Measurements from ENCODE around the gene ITPR2.

ITPR2 gene

GRCh38 chr12:26711072-26711471, 121.9 kb downstream of the ITPR2 start:
- H3K27me3 ChIP-seq (ENCODE audit: insufficient read depth, low read length), result no peaks in the 10 kb centered on the region
- H3K9ac ChIP-seq (ENCODE audit: low read length), result no peak overlapping the region
- no peak overlapping the region for H3K14ac ChIP-seq (ENCODE audit: low read length)
- no peak overlapping the region for H3K23ac ChIP-seq (ENCODE audit: low read length)
- H2BK12ac ChIP-seq (ENCODE audit: low read length), result no peak overlapping the region
- no peak overlapping the region for H4K91ac ChIP-seq (ENCODE audit: low read depth, low read length)
- H2AFZ ChIP-seq (ENCODE audit: insufficient read depth, low read length, poor library complexity), result no peak overlapping the region
- H3K18ac ChIP-seq (ENCODE audit: low read length), result no peak overlapping the region
- peaks cover 2% of the 10 kb centered on the region in 2 experiments for H3K36me3 ChIP-seq (ENCODE audit: control insufficient read depth in 1 of 2, insufficient read depth in 2 of 2, low read length in 2 of 2)
- H3K4me1 ChIP-seq (ENCODE audit: control insufficient read depth in 1 of 2, insufficient read depth in 2 of 2, low read length in 2 of 2), result no peaks in the 10 kb centered on the region
- no peak overlapping the region for H4K8ac ChIP-seq (ENCODE audit: low read depth, low read length)
- H2AK5ac ChIP-seq (ENCODE audit: low read length), result no peak overlapping the region
- no peaks in the 10 kb centered on the region for H3K9me3 ChIP-seq (ENCODE audit: insufficient read depth, low read depth, low read length)
- H3K79me1 ChIP-seq (ENCODE audit: low read length), result no peaks in the 10 kb centered on the region
- no peak overlapping the region for H2BK120ac ChIP-seq (ENCODE audit: insufficient read depth, low read length, poor library complexity)
- WGBS (ENCODE audit: extremely low coverage, insufficient coverage, insufficient read length), result no CpG with 5 or more reads among the region's 5 CpGs
- H3K27ac ChIP-seq (ENCODE audit: low read depth, low read length), result no peak overlapping the region
- H4K12ac ChIP-seq (ENCODE audit: low read depth, low read length), result no peak overlapping the region
- no peak overlapping the region for H3K4me2 ChIP-seq (ENCODE audit: low read length)
- no peak overlapping the region for H3K4me3 ChIP-seq (ENCODE audit: low read depth, low read length)
- H2BK5ac ChIP-seq (ENCODE audit: low read depth, low read length, poor library complexity), result no peak overlapping the region
- no peak for DNase-seq
- no peaks in the 10 kb centered on the region for H3K79me2 ChIP-seq (ENCODE audit: control insufficient read depth, insufficient read depth, low read length, poor library complexity)
- no peak overlapping the region for H3K4ac ChIP-seq (ENCODE audit: low read depth, low read length)

GRCh38 chr12:26705851-26706250, 127.1 kb downstream of the ITPR2 start:
- Histone ChIP-seq H3K18ac (ENCODE audit: low read length) (no peak overlapping the region), H3K27ac (ENCODE audit: low read depth, low read length) (no peak overlapping the region), H2BK12ac (ENCODE audit: low read length) (no peak overlapping the region), H3K79me1 (ENCODE audit: low read length) (no peaks in the 10 kb centered on the region), H3K4me2 (ENCODE audit: low read length) (no peak overlapping the region), H3K14ac (ENCODE audit: low read length) (no peak overlapping the region), H4K8ac (ENCODE audit: low read depth, low read length) (no peak overlapping the region), H3K9ac (ENCODE audit: low read length) (no peak overlapping the region), H3K4ac (ENCODE audit: low read depth, low read length) (no peak overlapping the region), H3K4me1 (ENCODE audit: control insufficient read depth in 1 of 2, insufficient read depth in 2 of 2, low read length in 2 of 2) (no peaks in the 10 kb centered on the region), H2AK5ac (ENCODE audit: low read length) (no peak overlapping the region), H3K36me3 (ENCODE audit: control insufficient read depth in 1 of 2, insufficient read depth in 2 of 2, low read length in 2 of 2) (peaks cover 2% of the 10 kb centered on the region in 2 experiments), H3K23ac (ENCODE audit: low read length) (no peak overlapping the region), H4K12ac (ENCODE audit: low read depth, low read length) (no peak overlapping the region), H3K9me3 (ENCODE audit: insufficient read depth, low read depth, low read length) (no peaks in the 10 kb centered on the region), H3K27me3 (ENCODE audit: insufficient read depth, low read length) (no peaks in the 10 kb centered on the region), H2BK5ac (ENCODE audit: low read depth, low read length, poor library complexity) (no peak overlapping the region), H2AFZ (ENCODE audit: insufficient read depth, low read length, poor library complexity) (no peak overlapping the region), H4K91ac (ENCODE audit: low read depth, low read length) (no peak overlapping the region), H3K79me2 (ENCODE audit: control insufficient read depth, insufficient read depth, low read length, poor library complexity) (no peaks in the 10 kb centered on the region), H2BK120ac (ENCODE audit: insufficient read depth, low read length, poor library complexity) (no peak overlapping the region), H3K4me3 (ENCODE audit: low read depth, low read length) (no peak overlapping the region)
- no peak for DNase-seq
- no CpG with 5 or more reads among the region's 2 CpGs for WGBS (ENCODE audit: extremely low coverage, insufficient coverage, insufficient read length)

GRCh38 chr12:26704684-26705460, 128.1 kb downstream of the ITPR2 start:
- H3K4me2 ChIP-seq (ENCODE audit: low read length), result peak overlapping the region; percentile 7
- no peaks in the 10 kb centered on the region for H3K27me3 ChIP-seq (ENCODE audit: insufficient read depth, low read length)
- H2BK5ac ChIP-seq (ENCODE audit: low read depth, low read length, poor library complexity), result no peak overlapping the region
- H3K4me1 ChIP-seq (ENCODE audit: control insufficient read depth in 1 of 2, insufficient read depth in 2 of 2, low read length in 2 of 2), result no peaks in the 10 kb centered on the region
- no peak overlapping the region for H3K18ac ChIP-seq (ENCODE audit: low read length)
- no peak overlapping the region for H3K27ac ChIP-seq (ENCODE audit: low read depth, low read length)
- H3K9me3 ChIP-seq (ENCODE audit: insufficient read depth, low read depth, low read length), result no peaks in the 10 kb centered on the region
- no peaks in the 10 kb centered on the region for H3K79me1 ChIP-seq (ENCODE audit: low read length)
- H3K23ac ChIP-seq (ENCODE audit: low read length), result no peak overlapping the region
- no CpG with 5 or more reads among the region's 2 CpGs for WGBS (ENCODE audit: extremely low coverage, insufficient coverage, insufficient read length)
- no peak overlapping the region for H4K91ac ChIP-seq (ENCODE audit: low read depth, low read length)
- H4K12ac ChIP-seq (ENCODE audit: low read depth, low read length), result no peak overlapping the region
- H3K79me2 ChIP-seq (ENCODE audit: control insufficient read depth, insufficient read depth, low read length, poor library complexity), result no peaks in the 10 kb centered on the region
- no peak overlapping the region for H3K4me3 ChIP-seq (ENCODE audit: low read depth, low read length)
- no peak overlapping the region for H2BK12ac ChIP-seq (ENCODE audit: low read length)
- peaks cover 0 to 1% of the 10 kb centered on the region in 2 experiments for H3K36me3 ChIP-seq (ENCODE audit: control insufficient read depth in 1 of 2, insufficient read depth in 2 of 2, low read length in 2 of 2)
- H4K8ac ChIP-seq (ENCODE audit: low read depth, low read length), result no peak overlapping the region
- no peak overlapping the region for H3K9ac ChIP-seq (ENCODE audit: low read length)
- no peak overlapping the region for H3K4ac ChIP-seq (ENCODE audit: low read depth, low read length)
- peak in 1 of 2 donors; percentile 19 for DNase-seq
- no peak overlapping the region for H2AK5ac ChIP-seq (ENCODE audit: low read length)
- no peak overlapping the region for H2AFZ ChIP-seq (ENCODE audit: insufficient read depth, low read length, poor library complexity)
- no peak overlapping the region for H3K14ac ChIP-seq (ENCODE audit: low read length)
- no peak overlapping the region for H2BK120ac ChIP-seq (ENCODE audit: insufficient read depth, low read length, poor library complexity)

GRCh38 chr12:26704214-26704613, 128.8 kb downstream of the ITPR2 start:
- no peaks in the 10 kb centered on the region for H3K4me1 ChIP-seq (ENCODE audit: control insufficient read depth in 1 of 2, insufficient read depth in 2 of 2, low read length in 2 of 2)
- DNase-seq, result no peak
- H3K27me3 ChIP-seq (ENCODE audit: insufficient read depth, low read length), result no peaks in the 10 kb centered on the region
- H3K9ac ChIP-seq (ENCODE audit: low read length), result no peak overlapping the region
- no peak overlapping the region for H4K91ac ChIP-seq (ENCODE audit: low read depth, low read length)
- no peak overlapping the region for H3K18ac ChIP-seq (ENCODE audit: low read length)
- H2BK120ac ChIP-seq (ENCODE audit: insufficient read depth, low read length, poor library complexity), result no peak overlapping the region
- H2BK12ac ChIP-seq (ENCODE audit: low read length), result no peak overlapping the region
- H3K36me3 ChIP-seq (ENCODE audit: control insufficient read depth in 1 of 2, insufficient read depth in 2 of 2, low read length in 2 of 2), result no peaks in the 10 kb centered on the region
- no peak overlapping the region for H2BK5ac ChIP-seq (ENCODE audit: low read depth, low read length, poor library complexity)
- H3K23ac ChIP-seq (ENCODE audit: low read length), result no peak overlapping the region
- no peaks in the 10 kb centered on the region for H3K9me3 ChIP-seq (ENCODE audit: insufficient read depth, low read depth, low read length)
- H3K79me1 ChIP-seq (ENCODE audit: low read length), result no peaks in the 10 kb centered on the region
- H2AK5ac ChIP-seq (ENCODE audit: low read length), result no peak overlapping the region
- no peak overlapping the region for H3K4me2 ChIP-seq (ENCODE audit: low read length)
- WGBS (ENCODE audit: extremely low coverage, insufficient coverage, insufficient read length), result no CpG with 5 or more reads among the region's 1 CpG
- H3K79me2 ChIP-seq (ENCODE audit: control insufficient read depth, insufficient read depth, low read length, poor library complexity), result no peaks in the 10 kb centered on the region
- no peak overlapping the region for H4K8ac ChIP-seq (ENCODE audit: low read depth, low read length)
- H2AFZ ChIP-seq (ENCODE audit: insufficient read depth, low read length, poor library complexity), result no peak overlapping the region
- H3K4ac ChIP-seq (ENCODE audit: low read depth, low read length), result no peak overlapping the region
- H3K27ac ChIP-seq (ENCODE audit: low read depth, low read length), result no peak overlapping the region
- no peak overlapping the region for H4K12ac ChIP-seq (ENCODE audit: low read depth, low read length)
- H3K4me3 ChIP-seq (ENCODE audit: low read depth, low read length), result no peak overlapping the region
- H3K14ac ChIP-seq (ENCODE audit: low read length), result no peak overlapping the region

Measured in trophoblast cell (in vitro differentiated cells and primary cell).